Kidney epithelial cell (primary cell): ENCODE data around the gene COBLL1. TPM values are rescaled to one million over a fixed set of nuclear protein-coding genes. Genes with fewer than 3 reads are reported as not detected.

Experiments used
- DNase-seq: peaks from one replicate; pipeline ENCODE4 v3.0.0-alpha.2; 2010; ENCODE audit warnings: low read depth
- H3K27me3 ChIP-seq: 2 replicates; pipeline ENCODE4 v1.6.0; 2011; ENCODE audit warnings: low read length; ENCODE audit not compliant: control insufficient read depth, insufficient read depth
- H3K36me3 ChIP-seq: 2 replicates; pipeline ENCODE4 v1.5.1; 2011; ENCODE audit warnings: low read length; ENCODE audit not compliant: control insufficient read depth, insufficient read depth
- H3K4me3 ChIP-seq: 2 replicates; pipeline ENCODE4 v1.5.1; 2011; ENCODE audit warnings: low read depth, mild to moderate bottlenecking, control low read depth, low read length
- CTCF ChIP-seq: IDR thresholded peaks from 2 replicates; pipeline ENCODE4 v1.5.1; 2011; ENCODE audit warnings: mild to moderate bottlenecking, moderate library complexity, low read length, control low read depth, inconsistent platforms; ENCODE audit not compliant: insufficient read depth, poor library complexity, severe bottlenecking
- total RNA-seq: library from RNA; depleted of rRNA; stranded (reverse); fragments of >200 nt; gene quantifications from 2 replicates; pipeline ENCODE4 v1.2.3, GENCODE V29; 2015

Gene COBLL1
- total RNA-seq, 1 donor from 2014 or later = 57.2 TPM

GRCh38 chr2:164662868-164663631 lies 178.6 kb downstream of the COBLL1 start:
- TF ChIP-seq CTCF = no peak
- Histone ChIP-seq H3K27me3 (no peaks in the 10 kb centered on the region), H3K36me3 (no peaks in the 10 kb centered on the region), H3K4me3 (no peak overlapping the region)
- DNase-seq = no peak

GRCh38 chr2:164662066-164662465 lies 179.6 kb downstream of the COBLL1 start:
- TF ChIP-seq CTCF = no peak
- H3K36me3 ChIP-seq = no peaks in the 10 kb centered on the region
- DNase-seq = no peak
- H3K4me3 ChIP-seq = no peak overlapping the region
- no peaks in the 10 kb centered on the region for H3K27me3 ChIP-seq

- no peak for DNase-seq
- no peak for TF ChIP-seq CTCF
- no peak overlapping the region for H3K4me3 ChIP-seq
Measured at GRCh38 chr2:164661349-164661748, 180.3 kb downstream of the COBLL1 start.

GRCh38 chr2:164657129-164657528 lies 184.5 kb downstream of the COBLL1 start:
- TF ChIP-seq CTCF = no peak
- Histone ChIP-seq H3K4me3 (no peak overlapping the region), H3K27me3 (no peaks in the 10 kb centered on the region), H3K36me3 (no peaks in the 10 kb centered on the region)
- DNase-seq = peak; percentile 74

More at GRCh38 chr2:164661349-164661748, 180.3 kb downstream of the COBLL1 start:
- Histone ChIP-seq H3K36me3 (no peaks in the 10 kb centered on the region), H3K27me3 (no peaks in the 10 kb centered on the region)

GRCh38 chr2:164655750-164656149 lies 185.9 kb downstream of the COBLL1 start:
- no peak for TF ChIP-seq CTCF
- H3K4me3 ChIP-seq = no peak overlapping the region

GRCh38 chr2:164655336-164655735 lies 186.3 kb downstream of the COBLL1 start:
- no peak for TF ChIP-seq CTCF
- DNase-seq = no peak
- Histone ChIP-seq H3K4me3 (no peak overlapping the region), H3K36me3 (no peaks in the 10 kb centered on the region), H3K27me3 (no peaks in the 10 kb centered on the region)

More at GRCh38 chr2:164655750-164656149, 185.9 kb downstream of the COBLL1 start:
- no peak for DNase-seq
- Histone ChIP-seq H3K27me3 (no peaks in the 10 kb centered on the region), H3K36me3 (no peaks in the 10 kb centered on the region)
